Effector memory CD4-positive, alpha-beta T cell (primary cell): ENCODE results near the gene ATXN1.
"Not testable (repeated sequence)": the region's sequence is repeated elsewhere in the genome, so short reads cannot be mapped to it uniquely, and the experiment has no call there.

Experiments
- DNase-seq, 3 donors: peaks; one replicate each; pipeline ENCODE4 v3.0.0-alpha.2; 2020
- H3K27ac ChIP-seq: 2 replicates; pipeline ENCODE4 v1.7.0; 2013; ENCODE audit warnings: mild to moderate bottlenecking, low read length, moderate library complexity; ENCODE audit not compliant: insufficient read depth, poor library complexity, severe bottlenecking
- H3K27me3 ChIP-seq: replicated peaks from 2 replicates; pipeline ENCODE4 v1.7.0; 2013; ENCODE audit warnings: mild to moderate bottlenecking, low read length; ENCODE audit not compliant: insufficient read depth, control insufficient read depth, poor library complexity, severe bottlenecking
- H3K36me3 ChIP-seq: 2 replicates; pipeline ENCODE4 v1.7.0; 2013; ENCODE audit warnings: mild to moderate bottlenecking, low read length, moderate library complexity; ENCODE audit not compliant: control insufficient read depth, insufficient read depth
- H3K4me1 ChIP-seq: 2 replicates; pipeline ENCODE4 v1.7.0; 2013; ENCODE audit warnings: low read length, mild to moderate bottlenecking; ENCODE audit not compliant: control insufficient read depth, insufficient read depth, poor library complexity, severe bottlenecking
- H3K4me3 ChIP-seq: 2 replicates; pipeline ENCODE4 v1.7.0; 2013; ENCODE audit warnings: low read length, low read depth, mild to moderate bottlenecking; ENCODE audit not compliant: insufficient read depth, poor library complexity, severe bottlenecking
- H3K9me3 ChIP-seq: 2 replicates; pipeline ENCODE4 v1.7.0; 2013; ENCODE audit warnings: mild to moderate bottlenecking, low read length, moderate library complexity; ENCODE audit not compliant: control insufficient read depth

The ATXN1 gene

GRCh38 chr6:16635291-16635809 lies 125.9 kb downstream of the ATXN1 start:
- no peak for DNase-seq
- no peak overlapping the region for H3K27ac ChIP-seq
- no peak overlapping the region for H3K4me3 ChIP-seq
- H3K36me3 ChIP-seq: no peaks in the 10 kb centered on the region
- no peaks in the 10 kb centered on the region for H3K9me3 ChIP-seq
- H3K4me1 ChIP-seq: no peaks in the 10 kb centered on the region
- H3K27me3 ChIP-seq: no peaks in the 10 kb centered on the region

- Histone ChIP-seq H3K36me3 (no peaks in the 10 kb centered on the region), H3K27me3 (no peaks in the 10 kb centered on the region), H3K4me3 (no peak overlapping the region), H3K4me1 (no peaks in the 10 kb centered on the region), H3K27ac (no peak overlapping the region), H3K9me3 (no peaks in the 10 kb centered on the region)
- DNase-seq: no peak
These were observed 126.4 kb downstream of the ATXN1 start for GRCh38 chr6:16634855-16635254.

- no peak for DNase-seq
- Histone ChIP-seq H3K4me1 (no peaks in the 10 kb centered on the region), H3K9me3 (no peaks in the 10 kb centered on the region), H3K27me3 (no peaks in the 10 kb centered on the region), H3K36me3 (no peaks in the 10 kb centered on the region), H3K4me3 (no peak overlapping the region), H3K27ac (no peak overlapping the region)
These were observed 127.3 kb downstream of the ATXN1 start for GRCh38 chr6:16633961-16634360.

GRCh38 chr6:16633465-16633864 lies 127.8 kb downstream of the ATXN1 start:
- Histone ChIP-seq H3K27ac (no peak overlapping the region), H3K4me3 (no peak overlapping the region), H3K36me3 (no peaks in the 10 kb centered on the region), H3K27me3 (no peaks in the 10 kb centered on the region), H3K9me3 (no peaks in the 10 kb centered on the region), H3K4me1 (no peaks in the 10 kb centered on the region)
- DNase-seq: no peak

DNA sequence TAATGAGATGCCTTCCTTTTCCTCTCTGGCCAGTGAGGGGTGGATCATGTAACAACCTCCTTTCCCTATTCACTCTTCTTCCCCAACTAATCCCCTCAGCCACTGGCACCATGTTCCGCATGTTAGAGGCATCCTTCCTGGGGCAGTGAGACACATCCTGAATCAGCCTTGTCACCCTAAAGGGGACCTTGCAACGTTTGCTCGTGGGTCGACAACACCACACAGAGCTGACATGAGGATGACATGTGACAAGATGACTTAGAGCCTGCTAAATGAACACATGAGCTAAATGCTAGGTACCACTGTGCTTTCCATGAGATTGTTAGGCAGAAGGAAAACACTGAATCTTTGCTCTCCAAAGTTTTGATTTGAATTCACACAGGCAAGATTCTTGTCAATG lies 129.2 kb downstream of the ATXN1 start:
- no peak for DNase-seq
- Histone ChIP-seq H3K36me3 (no peaks in the 10 kb centered on the region), H3K27me3 (no peaks in the 10 kb centered on the region), H3K4me3 (no peak overlapping the region), H3K4me1 (no peaks in the 10 kb centered on the region), H3K27ac (no peak overlapping the region), H3K9me3 (no peaks in the 10 kb centered on the region)

GRCh38 chr6:16630026-16630643 lies 131.1 kb downstream of the ATXN1 start:
- Histone ChIP-seq H3K27me3 (no peaks in the 10 kb centered on the region), H3K4me1 (no peaks in the 10 kb centered on the region), H3K27ac (no peak overlapping the region), H3K9me3 (no peaks in the 10 kb centered on the region), H3K36me3 (no peaks in the 10 kb centered on the region), H3K4me3 (no peak overlapping the region)
- DNase-seq: no peak

DNA sequence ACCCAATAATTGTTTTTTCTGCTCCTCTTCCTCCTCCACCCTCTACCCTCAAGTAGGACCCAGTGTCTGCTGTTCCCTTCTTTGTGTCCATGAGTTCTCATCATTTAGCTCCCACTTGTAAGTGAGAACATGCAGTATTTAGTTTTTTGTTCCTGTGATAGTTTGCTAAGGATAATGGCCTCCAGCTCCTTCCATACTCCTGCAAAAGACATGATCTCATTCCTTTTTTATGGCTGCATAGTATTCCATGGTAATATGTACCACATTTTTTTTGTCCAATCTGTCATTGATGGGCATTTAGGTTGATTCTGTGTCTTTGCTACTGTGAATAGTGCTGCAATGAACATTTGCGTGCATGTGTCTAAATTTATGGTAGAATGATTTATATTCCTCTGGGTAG lies 132.7 kb downstream of the ATXN1 start:
- H3K4me3 ChIP-seq, H3K27me3 ChIP-seq, H3K27ac ChIP-seq, DNase-seq, H3K9me3 ChIP-seq, H3K36me3 ChIP-seq, H3K4me1 ChIP-seq: not testable (repeated sequence)

GRCh38 chr6:16626650-16627049 lies 134.6 kb downstream of the ATXN1 start:
- Histone ChIP-seq H3K27me3 (no peaks in the 10 kb centered on the region), H3K4me3 (no peak overlapping the region), H3K36me3 (no peaks in the 10 kb centered on the region), H3K27ac (no peak overlapping the region), H3K9me3 (no peaks in the 10 kb centered on the region), H3K4me1 (no peaks in the 10 kb centered on the region)
- DNase-seq: no peak

DNA sequence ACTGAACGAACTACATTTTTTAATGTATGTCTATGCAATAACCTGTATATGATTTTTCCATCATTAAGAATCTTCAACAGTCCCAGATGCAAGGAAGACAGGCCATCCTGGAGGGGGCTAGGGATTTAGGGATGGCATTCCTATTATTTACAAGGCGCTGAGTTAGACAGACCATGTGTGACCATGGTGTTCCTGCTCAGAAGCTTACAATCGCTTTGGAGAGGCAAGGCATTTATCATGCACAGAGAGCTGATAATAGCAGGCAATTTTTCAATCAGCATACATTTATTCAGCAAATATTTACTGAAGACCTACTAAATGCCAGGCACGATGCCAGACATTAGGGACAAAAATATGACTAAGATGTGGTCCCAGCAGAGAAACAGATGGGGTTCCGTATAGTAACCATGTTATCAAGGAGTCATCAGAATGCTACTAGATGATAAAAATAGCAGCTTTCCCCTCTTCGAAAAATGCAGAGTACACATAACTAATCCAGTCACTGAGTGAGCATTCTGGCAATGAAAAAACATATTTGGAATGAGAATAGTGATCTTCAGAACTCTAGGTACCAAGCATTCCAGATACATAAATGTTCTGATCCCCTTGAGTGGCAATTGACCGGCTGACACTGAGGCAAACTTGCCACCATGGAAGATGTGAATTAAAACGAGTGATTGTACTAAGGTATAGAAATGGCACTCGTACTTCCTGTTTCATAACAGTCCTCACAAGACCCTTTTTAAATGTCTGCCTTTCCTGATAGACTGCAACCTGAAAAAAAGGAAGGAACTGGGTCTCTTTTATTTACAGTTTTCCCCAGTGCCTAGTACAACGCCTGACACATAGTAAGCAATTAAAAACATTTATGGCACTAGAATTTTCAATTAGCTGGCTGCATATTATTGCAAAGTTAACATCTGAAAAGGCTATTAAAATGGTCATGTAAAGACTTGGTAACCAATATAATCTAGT lies 135.7 kb downstream of the ATXN1 start:
- no peak overlapping the region for H3K4me3 ChIP-seq
- no peak overlapping the region for H3K27ac ChIP-seq
- no peak for DNase-seq
- H3K9me3 ChIP-seq: no peaks in the 10 kb centered on the region
- peaks cover 2% of the 10 kb centered on the region for H3K4me1 ChIP-seq
- H3K27me3 ChIP-seq: no peaks in the 10 kb centered on the region
- no peaks in the 10 kb centered on the region for H3K36me3 ChIP-seq

DNA sequence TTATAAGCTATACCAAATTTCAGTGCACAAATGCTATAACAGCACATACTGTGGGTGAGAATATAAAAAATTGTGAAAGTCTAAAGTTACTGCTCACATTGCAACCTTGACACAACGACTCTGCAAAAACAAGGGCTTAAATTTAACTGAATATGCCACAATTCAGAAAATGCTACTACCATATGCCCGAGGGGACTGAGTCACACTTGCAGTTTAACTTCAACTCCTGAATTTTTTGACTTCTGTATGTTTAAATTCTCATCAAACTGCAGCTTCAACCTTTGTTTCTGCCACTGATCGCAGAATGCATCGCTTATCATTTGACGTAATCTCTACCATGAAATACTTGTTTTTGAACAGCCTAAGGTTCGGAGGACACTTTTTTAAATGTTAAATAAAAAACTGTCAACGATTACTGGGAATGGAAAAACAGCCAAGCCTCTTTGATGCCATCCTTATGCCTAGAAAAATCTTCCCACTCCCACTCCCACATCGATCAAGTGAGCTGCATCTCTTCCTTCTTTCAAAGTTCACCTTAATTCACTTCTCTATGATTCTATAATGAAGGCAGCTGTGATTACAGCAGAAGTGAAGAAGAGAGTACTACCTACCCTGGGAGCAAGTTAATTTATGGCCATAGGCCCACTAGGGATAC lies 136.5 kb downstream of the ATXN1 start:
- no peaks in the 10 kb centered on the region for H3K9me3 ChIP-seq
- no peak for DNase-seq
- no peaks in the 10 kb centered on the region for H3K27me3 ChIP-seq
- peaks cover 2% of the 10 kb centered on the region for H3K4me1 ChIP-seq
- no peak overlapping the region for H3K4me3 ChIP-seq
- H3K36me3 ChIP-seq: no peaks in the 10 kb centered on the region
- no peak overlapping the region for H3K27ac ChIP-seq
